GM21717 (cell line): ENCODE data around the gene CREB5.
A peak's percentile ranks its signal among the peaks of the same experiment; 100 is the strongest.

Experiments used
- ATAC-seq: cut with Tn5 transposase; IDR thresholded peaks from one replicate; pipeline ENCODE4 v1.9.1; 2021; ENCODE audit warnings: mild to moderate bottlenecking, moderate library complexity; ENCODE audit not compliant: unreplicated experiment

The CREB5 gene

DNA sequence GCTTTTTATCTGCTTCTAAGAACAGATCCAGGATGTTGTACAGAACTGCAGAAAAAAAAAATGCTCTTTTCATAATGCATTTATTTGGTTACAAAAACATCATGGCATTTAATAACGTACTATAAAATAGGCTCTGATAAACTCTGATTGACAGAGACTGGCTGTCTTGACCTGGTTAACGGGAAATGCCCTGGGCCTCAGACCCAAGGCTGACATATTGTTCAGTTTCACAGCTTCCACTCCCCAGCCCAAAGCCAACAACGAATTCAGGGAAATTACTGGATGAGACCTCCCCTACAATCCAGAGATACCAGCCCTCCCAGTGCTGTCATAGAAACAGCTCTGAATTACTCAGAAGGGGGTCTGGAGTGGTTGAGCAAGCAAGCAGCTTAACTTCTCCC is 260.1 kb downstream of the CREB5 start:
- ATAC-seq, result no peak

DNA sequence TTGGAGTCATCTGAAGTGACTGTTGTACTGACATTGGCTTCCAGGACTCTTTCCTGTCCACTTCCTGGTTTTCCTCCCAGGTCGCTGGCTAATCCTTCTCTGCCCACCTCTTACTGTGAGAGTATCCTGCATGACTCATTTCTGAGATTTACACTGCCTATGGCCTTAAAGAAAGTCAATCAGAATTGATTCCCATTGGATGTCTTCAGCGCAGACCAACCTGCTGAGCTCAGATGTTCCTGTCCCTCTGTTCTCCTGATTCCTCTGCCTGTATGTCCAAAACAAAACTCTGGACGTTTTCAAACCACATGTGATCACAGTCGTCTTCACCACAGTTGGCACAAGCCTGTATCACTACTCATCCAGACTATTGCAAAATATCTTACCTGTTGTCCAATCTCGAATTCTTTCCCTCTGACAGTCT is 262.1 kb downstream of the CREB5 start:
- no peak for ATAC-seq

DNA sequence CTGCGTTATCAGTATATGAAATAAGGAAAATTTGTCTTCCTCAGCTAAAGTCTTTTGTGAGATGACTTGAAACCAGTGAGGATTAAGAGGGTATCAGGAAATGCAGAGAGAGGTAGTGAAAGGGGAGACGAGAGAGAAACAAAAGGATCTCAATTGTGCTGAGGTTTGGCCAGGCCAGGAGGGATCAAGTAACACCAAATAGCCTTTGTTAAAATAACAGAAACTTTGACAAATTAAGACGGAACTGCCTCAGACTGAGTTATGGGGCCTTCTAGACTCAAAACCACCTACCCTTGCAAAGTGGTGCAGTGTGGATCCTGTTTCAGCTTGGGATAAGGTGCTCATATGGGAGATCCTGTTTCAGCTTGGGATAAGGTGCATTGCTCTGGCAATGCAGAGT is 263.1 kb downstream of the CREB5 start:
- ATAC-seq, result no peak

DNA sequence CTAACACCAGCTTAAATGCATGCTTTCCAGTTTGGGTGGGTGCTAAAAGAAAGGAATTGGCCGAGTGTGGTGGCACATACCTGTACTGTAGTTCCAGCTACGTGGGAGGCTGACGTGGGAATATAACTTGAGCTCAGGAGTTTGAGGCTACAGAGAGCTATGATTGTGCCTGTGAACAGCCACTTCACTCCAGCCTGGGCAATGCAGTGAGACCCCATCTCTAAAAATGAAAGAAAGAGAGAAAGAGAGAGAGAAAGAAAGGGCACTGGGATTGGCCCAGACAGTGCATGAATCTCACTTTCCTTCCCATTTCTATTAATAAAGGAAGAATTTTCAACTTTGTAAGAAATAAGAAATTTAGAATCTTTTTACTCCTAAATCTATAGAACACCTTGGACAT is 265.4 kb downstream of the CREB5 start:
- no peak for ATAC-seq

DNA sequence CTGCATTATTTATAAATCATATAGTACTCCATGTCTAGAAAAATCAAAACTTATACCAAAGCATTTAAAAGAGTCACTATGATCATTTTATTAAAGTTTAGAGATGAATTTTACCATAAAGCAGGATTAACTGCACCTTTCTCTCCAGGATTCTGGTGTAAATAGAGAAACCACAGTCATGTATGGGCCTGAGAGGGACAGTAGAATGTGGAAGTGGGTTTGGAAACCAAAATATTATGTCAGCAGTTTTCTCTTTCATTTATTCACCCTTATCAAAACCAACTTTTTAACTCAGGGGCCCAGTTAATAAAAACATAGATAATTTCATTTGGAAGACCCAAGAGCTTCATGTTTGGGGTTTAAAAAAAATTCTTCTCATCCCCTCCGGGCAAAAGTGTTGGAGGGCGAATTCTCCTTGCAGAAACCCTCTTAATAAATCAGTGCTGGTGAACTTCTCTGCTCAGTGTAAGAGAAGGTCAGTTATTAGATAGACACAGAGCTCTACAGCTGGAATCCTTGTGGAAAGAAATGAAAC is 266.2 kb downstream of the CREB5 start:
- no peak for ATAC-seq

DNA sequence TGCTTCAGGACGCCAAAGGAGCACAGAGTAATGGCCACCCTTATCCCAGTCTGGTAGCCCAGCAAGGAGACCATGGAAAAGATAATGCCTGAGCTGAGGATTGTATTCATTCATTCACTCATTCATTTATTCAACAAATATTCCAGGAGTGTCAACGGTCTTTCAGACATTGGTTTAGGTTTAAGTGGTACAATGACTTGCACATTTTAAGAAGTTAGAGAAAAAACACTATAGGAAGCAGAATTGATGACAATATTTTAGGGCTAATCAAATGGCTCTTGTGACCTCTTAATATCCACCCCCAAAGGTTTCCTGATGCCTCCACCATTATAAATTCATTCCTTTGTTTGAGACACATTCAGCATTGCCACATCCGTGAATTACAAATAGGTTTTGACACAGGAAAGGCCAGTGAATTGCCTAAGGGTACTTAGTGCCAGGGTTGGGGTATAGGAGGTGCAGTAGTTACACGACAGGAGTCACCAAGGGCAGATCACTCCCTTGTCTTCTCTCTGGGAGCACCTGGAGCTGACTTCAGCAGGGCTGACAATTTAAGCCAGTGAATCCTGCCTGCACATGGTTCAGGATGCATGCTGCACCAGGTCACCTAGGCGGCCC is 269.5 kb downstream of the CREB5 start:
- ATAC-seq, result no peak

DNA sequence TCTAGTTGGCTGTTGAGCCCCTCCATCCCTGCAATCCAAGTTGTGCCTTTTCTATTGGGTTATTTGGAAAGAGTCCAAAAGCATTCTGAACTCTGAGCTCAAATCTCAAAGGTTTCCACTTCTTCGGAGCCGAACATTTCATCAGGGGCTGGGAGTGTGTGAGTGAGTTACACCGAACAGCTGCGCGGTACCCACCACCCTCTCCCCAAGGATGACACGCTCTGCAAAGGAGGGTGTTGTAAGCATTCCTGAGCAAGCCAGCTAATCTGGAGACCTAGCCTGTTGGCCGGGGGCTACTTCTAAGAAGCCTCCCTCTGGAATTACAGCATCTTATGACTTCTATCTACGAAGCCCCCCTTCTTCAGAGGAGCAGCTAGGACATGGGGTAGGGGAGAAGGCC is 270.5 kb downstream of the CREB5 start:
- no peak for ATAC-seq

DNA sequence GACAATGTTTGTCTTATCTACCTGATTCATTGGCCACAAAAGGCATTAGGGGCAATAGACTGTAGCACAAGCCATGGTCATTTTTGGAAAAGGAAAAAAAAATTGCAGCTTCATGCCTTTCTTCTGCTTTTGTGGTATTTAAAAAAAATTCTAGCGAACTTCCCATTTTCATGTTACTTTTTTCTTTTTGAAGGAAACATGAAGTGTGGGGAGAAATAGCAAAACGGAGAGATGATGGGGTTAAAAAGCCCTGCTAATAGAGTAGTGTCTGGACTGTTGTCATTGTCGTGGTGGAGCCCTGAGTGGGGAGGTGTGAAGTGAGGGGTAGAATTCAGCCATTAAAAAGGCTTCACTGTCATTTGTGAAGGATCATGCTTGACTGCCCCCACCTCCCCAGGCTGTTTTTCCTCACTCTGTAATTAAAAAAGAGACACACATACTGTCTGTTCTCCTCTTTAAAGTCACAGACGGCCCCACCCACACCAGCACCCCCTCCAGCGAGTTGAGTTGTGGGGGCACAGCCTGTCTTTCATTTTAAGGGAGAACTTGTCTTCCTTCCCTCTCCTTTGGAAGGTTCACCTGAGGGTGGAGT is 272.4 kb downstream of the CREB5 start:
- ATAC-seq, result peak; percentile 24

DNA sequence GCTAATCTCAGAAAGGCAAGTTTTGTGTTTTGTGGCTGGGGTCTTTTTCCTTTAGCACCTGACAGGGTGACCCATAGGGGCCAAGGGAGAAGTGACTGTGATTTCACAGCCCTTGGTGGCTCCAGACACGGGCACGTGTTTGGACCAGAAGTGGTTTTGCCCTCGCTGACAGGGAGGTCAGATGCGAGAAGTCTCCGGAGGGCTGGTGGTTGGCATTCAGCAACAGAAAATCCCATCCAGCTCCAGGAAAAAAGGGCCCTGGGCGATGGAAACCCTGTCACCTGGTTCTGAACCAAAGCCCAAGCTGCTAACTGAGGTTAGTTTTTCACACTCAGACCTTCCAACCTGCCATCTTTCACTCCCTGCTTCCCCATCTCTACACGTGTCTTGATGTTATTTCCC is 272.9 kb downstream of the CREB5 start:
- ATAC-seq, result peak; percentile 25

DNA sequence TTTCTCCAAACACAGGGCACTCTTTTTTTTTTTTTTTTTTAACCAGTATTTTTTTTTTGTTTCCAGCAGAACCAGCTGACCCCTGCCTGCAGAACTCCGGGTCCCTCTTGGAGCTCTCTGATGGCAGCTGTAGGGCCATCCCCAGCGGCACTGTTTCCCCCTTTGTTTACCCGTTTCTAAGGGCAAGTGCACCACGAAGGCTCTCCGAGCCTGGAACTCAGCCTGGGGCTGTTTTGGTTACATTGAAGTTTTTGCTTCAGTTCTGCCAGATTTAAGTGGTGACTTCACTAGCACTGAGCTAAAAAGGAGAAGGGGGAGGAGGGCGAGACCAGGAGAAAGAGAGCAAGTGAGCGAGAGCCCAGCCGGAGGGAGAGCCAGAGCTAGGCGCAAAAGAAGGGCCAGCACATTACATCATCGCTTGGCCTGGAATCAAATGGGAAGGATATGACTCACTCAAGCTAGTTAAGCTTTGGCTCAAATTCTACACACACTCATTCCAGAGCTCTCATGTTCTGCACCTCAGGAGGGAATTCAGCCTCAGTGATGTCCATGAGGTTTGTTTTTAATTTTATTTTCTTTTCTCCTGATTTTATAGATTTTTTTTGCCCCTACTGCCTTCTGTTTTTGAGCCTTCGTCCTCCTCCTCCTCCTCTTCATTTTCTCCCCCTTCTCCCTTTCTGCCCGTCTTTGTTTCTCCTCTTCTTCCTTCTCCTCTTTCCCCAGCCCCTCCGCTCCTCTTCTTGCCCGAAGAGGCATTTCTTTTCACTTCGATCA is 273.5 kb downstream of the CREB5 start:
- ATAC-seq, result peak; percentile 59

DNA sequence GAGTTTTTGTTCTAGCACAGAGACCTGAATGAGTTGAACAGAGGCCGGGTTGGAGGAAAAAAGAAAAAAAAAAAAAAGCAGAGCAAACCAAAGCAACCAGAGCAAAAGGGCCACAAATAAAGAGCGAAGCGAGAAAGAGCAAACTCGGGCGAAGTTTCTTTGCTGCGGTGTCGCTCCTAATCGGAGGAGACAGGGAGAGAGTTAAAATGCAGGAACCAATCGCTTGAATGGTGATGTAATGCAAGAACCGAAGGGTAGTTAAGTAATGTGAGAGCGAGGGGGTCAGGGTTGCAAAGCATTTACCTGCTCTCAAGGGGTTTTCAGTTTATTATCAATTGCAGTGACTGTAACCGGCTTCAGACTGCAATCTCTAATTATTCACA is 274.1 kb downstream of the CREB5 start:
- no peak for ATAC-seq

DNA sequence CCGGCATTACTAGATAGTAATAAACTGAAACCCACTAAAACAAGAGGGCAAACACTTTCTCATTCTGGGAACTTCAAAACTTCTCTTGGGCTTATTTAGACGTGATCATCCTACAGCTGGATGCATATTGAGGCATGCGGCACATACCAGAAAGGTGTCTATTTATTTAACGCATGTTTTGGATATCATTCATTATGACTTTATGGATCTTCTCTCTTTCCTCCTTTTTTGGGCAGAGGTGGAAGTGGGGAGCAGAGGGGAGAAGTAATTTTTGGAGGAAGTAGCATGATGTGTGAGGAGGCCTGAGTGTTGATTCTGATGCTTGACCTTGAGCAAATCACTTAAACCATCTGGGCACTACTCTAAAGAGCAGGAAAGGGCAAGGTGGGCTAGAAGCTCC is 275.2 kb downstream of the CREB5 start:
- no peak for ATAC-seq

DNA sequence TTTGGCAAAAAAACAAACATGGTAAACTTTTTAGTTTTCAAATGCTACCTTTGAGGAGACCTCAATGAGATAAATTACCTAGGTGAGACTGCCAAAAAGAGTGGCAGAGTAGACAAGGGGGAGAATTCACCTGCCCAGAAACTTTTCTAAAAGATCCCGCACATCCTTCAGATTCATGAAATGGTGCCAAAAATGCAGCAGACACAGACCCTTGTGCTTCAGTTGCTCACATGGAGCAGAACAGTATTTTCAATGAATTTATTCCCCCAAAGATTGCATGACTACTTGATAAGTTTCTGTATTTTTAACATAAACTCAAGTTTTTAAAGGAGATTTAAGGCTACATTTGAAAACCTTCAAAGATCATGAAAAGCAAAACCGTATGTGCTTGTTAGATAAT is 275.9 kb downstream of the CREB5 start:
- ATAC-seq, result no peak

DNA sequence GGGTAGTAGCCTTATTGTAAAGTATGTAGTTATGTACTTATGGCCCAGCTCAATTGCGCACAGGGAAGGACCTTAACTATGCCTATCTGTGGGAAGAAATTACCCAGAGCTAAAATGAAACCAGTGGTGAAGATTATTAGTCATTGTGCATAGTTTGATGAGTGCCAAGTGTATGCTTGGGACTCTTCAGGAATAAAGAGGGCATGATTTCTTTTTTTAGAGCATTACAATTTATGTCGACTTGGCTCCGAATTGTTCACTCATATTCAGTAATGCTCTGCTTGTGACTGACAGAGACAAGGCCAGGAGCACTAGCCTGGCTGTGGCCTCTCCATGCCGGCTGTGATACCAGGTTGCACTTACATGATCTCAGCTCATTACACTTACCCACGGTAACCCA is 276.3 kb downstream of the CREB5 start:
- no peak for ATAC-seq

DNA sequence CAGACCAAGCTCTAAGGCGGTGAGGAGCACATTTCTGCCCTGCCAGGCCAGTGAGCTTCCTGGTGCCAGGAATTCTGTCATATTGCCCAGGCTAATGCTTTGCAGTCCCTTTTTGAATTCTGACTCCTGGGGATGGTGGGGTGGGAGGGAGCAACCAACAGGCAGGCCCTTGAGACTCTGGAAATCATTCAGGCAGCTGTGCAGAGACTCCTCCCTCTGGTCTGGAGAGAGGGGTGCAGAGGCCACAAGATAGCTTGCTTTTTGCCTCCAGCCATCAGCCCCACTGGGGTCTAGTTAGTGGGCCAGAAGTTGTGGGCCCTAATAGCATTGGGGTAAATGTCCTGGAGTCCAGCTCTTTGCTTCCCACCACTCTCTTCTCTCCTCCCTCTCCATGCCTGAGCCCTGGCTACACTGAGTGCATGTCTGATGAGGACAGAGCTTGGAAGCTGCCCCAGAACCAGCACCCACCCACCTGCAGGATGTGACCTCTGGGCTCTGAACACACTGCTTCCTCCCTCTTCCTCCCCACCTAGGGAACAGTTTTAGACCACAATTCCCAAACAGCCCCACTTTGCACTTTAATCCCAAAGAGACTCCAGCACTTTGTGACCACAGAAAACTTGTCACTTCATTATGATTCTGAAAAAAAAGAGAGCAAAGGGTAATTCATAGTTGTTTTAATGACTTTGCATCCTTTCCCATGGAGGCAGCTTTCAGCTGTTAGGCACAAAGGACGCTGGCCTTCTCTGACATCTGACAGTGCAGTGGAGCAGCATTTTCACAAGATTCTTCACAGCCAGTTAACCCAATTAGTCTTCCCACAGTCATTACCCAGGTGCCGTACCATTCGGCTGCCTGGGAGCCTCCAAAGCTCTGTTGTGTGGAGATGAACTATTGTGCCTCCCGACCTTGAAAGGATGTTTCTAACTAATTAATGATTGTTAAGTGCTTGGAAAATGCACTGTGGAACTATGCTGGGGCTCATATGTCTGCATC is 283.3 kb downstream of the CREB5 start:
- no peak for ATAC-seq

DNA sequence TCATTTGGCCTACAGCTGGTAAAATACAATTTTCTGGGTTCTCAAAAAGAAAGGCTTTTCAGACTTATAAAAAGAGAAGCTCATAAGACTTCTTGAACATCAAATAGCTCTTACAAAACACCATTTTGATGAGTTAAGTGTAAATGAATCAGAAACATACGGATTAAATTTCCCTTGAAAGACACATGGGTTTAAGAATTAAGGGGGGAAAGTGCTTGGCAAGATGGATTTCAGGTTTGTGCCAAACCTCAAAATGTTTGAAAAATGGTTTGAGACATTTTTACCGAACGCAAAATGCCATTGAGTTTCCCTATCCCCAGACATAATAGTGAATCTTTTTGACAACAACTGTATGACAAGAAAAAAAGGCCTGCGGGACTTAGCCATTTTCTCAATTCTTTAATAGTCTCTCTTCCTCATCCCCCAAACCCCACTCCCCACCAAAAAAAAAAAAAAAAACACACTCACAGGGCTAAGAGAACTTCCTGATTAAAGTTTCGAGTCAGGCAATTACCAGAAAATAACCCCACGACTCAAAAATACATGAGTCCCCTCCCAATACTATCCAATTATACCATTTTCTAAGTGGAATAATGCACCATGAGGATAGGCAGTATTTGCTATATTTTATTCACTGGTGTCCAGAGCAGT is 285.7 kb downstream of the CREB5 start:
- ATAC-seq, result no peak

DNA sequence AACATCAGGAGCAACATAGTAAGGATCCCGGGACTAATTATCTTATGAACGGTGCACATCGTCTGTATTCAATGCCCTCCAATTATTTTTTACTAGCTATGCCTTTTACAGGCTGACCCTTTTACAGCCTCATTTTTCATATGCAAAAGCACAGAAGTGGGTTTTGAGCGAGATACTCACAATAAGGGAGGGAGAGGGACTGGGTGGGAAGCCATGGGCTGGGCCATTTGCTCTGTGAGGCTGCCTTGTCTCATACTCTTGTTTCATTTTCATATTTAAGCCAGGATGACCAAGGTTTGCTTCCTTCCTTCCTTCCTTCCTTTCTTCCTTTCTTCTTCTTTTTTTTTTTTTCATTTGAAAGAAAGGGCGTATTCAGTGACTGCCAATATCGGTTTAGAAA is 286.5 kb downstream of the CREB5 start:
- ATAC-seq, result peak; percentile 60

DNA sequence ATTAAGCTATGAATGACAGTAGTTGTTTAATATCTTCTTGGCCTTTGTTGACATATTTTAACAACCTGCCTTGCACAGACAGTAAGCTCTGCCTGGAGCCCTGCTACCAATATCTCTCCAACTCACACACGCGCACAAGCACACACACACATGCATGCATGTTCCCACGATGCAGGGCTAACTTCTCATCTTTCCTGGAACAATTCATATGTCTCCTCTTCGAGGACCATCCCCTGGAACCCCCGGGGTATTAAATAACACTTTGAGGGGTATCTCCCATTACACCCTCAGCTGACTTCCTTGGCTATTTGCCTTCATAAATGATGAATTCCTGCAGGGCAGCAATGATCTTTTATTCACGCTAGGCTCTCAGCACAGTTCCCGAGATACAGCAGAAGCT is 287.8 kb downstream of the CREB5 start:
- no peak for ATAC-seq

DNA sequence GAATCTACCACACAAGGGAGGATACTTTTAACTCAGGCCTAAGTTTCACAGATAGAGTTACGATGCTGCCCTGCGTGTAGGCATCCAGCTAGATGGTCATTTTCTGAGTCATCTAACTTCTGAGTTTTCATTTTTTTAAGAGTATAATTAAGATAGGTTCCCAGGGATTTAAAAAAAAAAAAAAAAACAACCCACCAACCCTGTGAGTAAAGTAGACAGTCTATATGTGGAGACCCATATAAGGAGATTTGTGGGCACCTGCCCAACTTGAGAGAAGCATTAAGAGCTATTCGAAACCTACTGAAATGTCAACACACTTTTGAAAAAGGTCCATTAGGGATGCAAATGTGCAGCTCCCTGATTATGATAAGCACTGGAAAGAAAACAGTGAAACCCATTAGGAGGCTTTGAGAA is 288.5 kb downstream of the CREB5 start:
- no peak for ATAC-seq

DNA sequence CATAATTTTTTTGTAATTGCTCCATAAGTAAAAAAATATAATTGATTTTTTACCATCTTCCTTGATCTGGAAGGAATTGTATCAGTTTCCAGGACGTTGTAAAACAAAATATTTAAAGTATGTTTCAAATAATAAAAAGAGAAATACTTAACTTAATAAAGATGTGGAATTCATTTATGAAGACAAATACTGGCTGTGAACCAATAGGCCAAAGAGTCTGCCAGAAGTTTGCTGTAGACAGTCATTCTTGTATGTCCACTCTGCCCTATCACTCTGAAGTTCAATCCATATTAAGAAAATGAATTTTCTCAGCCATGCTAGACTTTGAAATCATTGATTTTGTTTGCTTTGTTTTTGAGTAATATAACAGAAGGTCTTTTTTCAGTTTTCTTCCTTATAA is 289.4 kb downstream of the CREB5 start:
- no peak for ATAC-seq
